ENCODE data around the gene TEKT1.
A peak's percentile ranks its signal among the peaks of the same experiment; 100 is the strongest.

TEKT1 gene

DNA sequence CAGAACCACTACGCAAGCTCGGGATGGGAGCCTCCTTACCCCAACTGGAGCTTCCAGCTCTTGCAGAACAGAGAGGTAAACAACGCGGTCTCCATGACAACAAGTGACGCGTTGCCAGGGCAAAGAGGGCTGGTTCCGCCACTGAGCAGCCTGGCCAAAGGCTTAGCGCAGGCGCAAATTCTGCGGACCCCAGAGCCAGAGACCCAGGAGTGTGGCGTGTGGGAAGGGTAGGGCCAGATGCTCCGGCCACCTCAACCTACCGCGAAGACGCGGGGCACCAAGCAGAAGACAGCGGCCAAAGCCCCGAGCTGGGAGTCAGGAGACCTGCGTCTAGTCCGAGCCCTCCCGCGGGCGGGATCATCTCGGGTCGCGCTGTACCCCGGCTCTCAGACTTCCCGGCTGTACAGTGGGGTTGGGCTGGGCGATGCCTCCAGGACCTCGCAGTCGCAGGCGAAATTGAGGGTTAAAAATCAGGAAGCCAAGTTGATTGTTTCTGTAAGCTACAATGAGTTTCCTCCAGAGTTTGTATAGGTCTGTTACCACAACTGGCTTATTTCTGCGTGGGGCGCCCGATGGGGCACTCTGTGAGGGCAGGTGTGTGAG lies at the start of gene TEKT1 (continued):
- TF ChIP-seq, protein P1, sequence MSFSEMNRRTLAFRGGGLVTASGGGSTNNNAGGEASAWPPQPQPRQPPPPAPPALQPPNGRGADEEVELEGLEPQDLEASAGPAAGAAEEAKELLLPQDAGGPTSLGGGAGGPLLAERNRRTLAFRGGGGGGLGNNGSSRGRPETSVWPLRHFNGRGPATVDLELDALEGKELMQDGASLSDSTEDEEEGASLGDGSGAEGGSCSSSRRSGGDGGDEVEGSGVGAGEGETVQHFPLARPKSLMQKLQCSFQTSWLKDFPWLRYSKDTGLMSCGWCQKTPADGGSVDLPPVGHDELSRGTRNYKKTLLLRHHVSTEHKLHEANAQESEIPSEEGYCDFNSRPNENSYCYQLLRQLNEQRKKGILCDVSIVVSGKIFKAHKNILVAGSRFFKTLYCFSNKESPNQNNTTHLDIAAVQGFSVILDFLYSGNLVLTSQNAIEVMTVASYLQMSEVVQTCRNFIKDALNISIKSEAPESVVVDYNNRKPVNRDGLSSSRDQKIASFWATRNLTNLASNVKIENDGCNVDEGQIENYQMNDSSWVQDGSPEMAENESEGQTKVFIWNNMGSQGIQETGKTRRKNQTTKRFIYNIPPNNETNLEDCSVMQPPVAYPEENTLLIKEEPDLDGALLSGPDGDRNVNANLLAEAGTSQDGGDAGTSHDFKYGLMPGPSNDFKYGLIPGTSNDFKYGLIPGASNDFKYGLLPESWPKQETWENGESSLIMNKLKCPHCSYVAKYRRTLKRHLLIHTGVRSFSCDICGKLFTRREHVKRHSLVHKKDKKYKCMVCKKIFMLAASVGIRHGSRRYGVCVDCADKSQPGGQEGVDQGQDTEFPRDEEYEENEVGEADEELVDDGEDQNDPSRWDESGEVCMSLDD (tag by site-specific recombination; IDR thresholded peaks at IDR 0.05) = no peak
- no peak for TF ChIP-seq ZNF302 (tag by site-specific recombination; IDR thresholded peaks at IDR 0.05; ENCODE audit: low read depth)
- TF ChIP-seq WT1 (tag by site-specific recombination; IDR thresholded peaks at IDR 0.05) = no peak
- TF ChIP-seq, protein P2, sequence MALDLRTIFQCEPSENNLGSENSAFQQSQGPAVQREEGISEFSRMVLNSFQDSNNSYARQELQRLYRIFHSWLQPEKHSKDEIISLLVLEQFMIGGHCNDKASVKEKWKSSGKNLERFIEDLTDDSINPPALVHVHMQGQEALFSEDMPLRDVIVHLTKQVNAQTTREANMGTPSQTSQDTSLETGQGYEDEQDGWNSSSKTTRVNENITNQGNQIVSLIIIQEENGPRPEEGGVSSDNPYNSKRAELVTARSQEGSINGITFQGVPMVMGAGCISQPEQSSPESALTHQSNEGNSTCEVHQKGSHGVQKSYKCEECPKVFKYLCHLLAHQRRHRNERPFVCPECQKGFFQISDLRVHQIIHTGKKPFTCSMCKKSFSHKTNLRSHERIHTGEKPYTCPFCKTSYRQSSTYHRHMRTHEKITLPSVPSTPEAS (tag by site-specific recombination; IDR thresholded peaks at IDR 0.05) = no peak
- TF ChIP-seq ZNF600 (tag by site-specific recombination; IDR thresholded peaks at IDR 0.05) = peak; percentile 78
- no peak for TF ChIP-seq MEIS1 (CRISPR knock-in tag; IDR thresholded peaks at IDR 0.05; ENCODE audit: borderline replicate concordance)
- TF ChIP-seq ZBTB20 (tag by site-specific recombination; IDR thresholded peaks at IDR 0.05) = peak; percentile 15; the same call in 1 of the 2 replicates
- TF ChIP-seq ZNF169 (tag by site-specific recombination; IDR thresholded peaks at IDR 0.05) = no peak
- 0 out of 2 replicates have a peak, but pooled peaks have one; percentile 21 for TF ChIP-seq GLIS2 (tag by site-specific recombination; IDR thresholded peaks at IDR 0.05)
- peak; percentile 95 for TF ChIP-seq ZNF335 (tag by site-specific recombination; conservative IDR thresholded peaks at IDR 0.05)
- no peak for TF ChIP-seq ZNF211 (tag by site-specific recombination; IDR thresholded peaks at IDR 0.05; ENCODE audit: low read depth)
- no peak for TF ChIP-seq ZNF175 (tag by site-specific recombination; IDR thresholded peaks at IDR 0.05)
- TF ChIP-seq, protein P3, sequence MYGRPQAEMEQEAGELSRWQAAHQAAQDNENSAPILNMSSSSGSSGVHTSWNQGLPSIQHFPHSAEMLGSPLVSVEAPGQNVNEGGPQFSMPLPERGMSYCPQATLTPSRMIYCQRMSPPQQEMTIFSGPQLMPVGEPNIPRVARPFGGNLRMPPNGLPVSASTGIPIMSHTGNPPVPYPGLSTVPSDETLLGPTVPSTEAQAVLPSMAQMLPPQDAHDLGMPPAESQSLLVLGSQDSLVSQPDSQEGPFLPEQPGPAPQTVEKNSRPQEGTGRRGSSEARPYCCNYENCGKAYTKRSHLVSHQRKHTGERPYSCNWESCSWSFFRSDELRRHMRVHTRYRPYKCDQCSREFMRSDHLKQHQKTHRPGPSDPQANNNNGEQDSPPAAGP (tag by site-specific recombination; IDR thresholded peaks at IDR 0.05) = no peak
- no peak for TF ChIP-seq ZNF610 (tag by site-specific recombination; IDR thresholded peaks at IDR 0.05; ENCODE audit: borderline replicate concordance)
- TF ChIP-seq ZNF114 (tag by site-specific recombination; IDR thresholded peaks at IDR 0.05) = no peak
- TF ChIP-seq, protein P4, sequence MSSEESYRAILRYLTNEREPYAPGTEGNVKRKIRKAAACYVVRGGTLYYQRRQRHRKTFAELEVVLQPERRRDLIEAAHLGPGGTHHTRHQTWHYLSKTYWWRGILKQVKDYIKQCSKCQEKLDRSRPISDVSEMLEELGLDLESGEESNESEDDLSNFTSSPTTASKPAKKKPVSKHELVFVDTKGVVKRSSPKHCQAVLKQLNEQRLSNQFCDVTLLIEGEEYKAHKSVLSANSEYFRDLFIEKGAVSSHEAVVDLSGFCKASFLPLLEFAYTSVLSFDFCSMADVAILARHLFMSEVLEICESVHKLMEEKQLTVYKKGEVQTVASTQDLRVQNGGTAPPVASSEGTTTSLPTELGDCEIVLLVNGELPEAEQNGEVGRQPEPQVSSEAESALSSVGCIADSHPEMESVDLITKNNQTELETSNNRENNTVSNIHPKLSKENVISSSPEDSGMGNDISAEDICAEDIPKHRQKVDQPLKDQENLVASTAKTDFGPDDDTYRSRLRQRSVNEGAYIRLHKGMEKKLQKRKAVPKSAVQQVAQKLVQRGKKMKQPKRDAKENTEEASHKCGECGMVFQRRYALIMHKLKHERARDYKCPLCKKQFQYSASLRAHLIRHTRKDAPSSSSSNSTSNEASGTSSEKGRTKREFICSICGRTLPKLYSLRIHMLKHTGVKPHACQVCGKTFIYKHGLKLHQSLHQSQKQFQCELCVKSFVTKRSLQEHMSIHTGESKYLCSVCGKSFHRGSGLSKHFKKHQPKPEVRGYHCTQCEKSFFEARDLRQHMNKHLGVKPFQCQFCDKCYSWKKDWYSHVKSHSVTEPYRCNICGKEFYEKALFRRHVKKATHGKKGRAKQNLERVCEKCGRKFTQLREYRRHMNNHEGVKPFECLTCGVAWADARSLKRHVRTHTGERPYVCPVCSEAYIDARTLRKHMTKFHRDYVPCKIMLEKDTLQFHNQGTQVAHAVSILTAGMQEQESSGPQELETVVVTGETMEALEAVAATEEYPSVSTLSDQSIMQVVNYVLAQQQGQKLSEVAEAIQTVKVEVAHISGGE (tag by site-specific recombination; conservative IDR thresholded peaks at IDR 0.05; ENCODE audit: low read depth) = no peak
- TF ChIP-seq SP2 (tag by site-specific recombination; IDR thresholded peaks at IDR 0.05) = peak; percentile 41; the same call in 1 of the 2 replicates
- TF ChIP-seq ZNF2 (tag by site-specific recombination; IDR thresholded peaks at IDR 0.05) = no peak
- no peak for TF ChIP-seq OVOL3 (tag by site-specific recombination; IDR thresholded peaks at IDR 0.05)

Measured in HEK293 (cell line).